Glutamatergic neuron (in vitro differentiated cells): ENCODE results near the gene PARP16. TPM values are rescaled to one million over a fixed set of nuclear protein-coding genes. Genes with fewer than 3 reads are reported as not detected.

ENCODE experiments used
- DNase-seq: peaks from one replicate; pipeline ENCODE4 v3.0.0; 2022
- H3K27ac Mint-ChIP-seq: one replicate; pipeline ENCODE4 v1.8.0; 2020; ENCODE audit warnings: mild to moderate bottlenecking, mixed read lengths, inconsistent platforms; ENCODE audit not compliant: unreplicated experiment
- H3K27me3 Mint-ChIP-seq: one replicate; pipeline ENCODE4 v1.8.0; 2020; ENCODE audit warnings: mild to moderate bottlenecking, moderate library complexity, mixed read lengths, inconsistent platforms; ENCODE audit not compliant: unreplicated experiment
- H3K36me3 Mint-ChIP-seq: one replicate; pipeline ENCODE4 v1.8.0; 2020; ENCODE audit warnings: mild to moderate bottlenecking, mixed read lengths, inconsistent platforms; ENCODE audit not compliant: unreplicated experiment
- H3K4me1 Mint-ChIP-seq: one replicate; pipeline ENCODE4 v1.8.0; 2020; ENCODE audit warnings: mild to moderate bottlenecking, low read depth, mixed read lengths, inconsistent platforms; ENCODE audit not compliant: unreplicated experiment
- H3K4me3 Mint-ChIP-seq: one replicate; pipeline ENCODE4 v1.8.0; 2020; ENCODE audit warnings: mild to moderate bottlenecking, mixed read lengths, inconsistent platforms; ENCODE audit not compliant: unreplicated experiment
- H3K9me3 Mint-ChIP-seq: one replicate; pipeline ENCODE4 v1.8.0; 2020; ENCODE audit warnings: mild to moderate bottlenecking, moderate library complexity, mixed read lengths, inconsistent platforms; ENCODE audit not compliant: unreplicated experiment
- total RNA-seq: library from RNA; stranded (reverse); fragmentation: NEBNext Ultra II Directional; extraction: Animal tissue kit (Norgen Biotek cat#: 25700); gene quantifications from one replicate; pipeline ENCODE4 v1.2.1, GENCODE V29; 2021; ENCODE audit not compliant: unreplicated experiment
- TF ChIP-seq, protein P1 (sequence below): fragments of 200-600 bp; sonication (generic); IDR thresholded peaks from one replicate; pipeline ENCODE4 v1.5.0; 2021; ENCODE audit not compliant: partially characterized antibody, unreplicated experiment

Gene PARP16
- total RNA-seq, 1 donor from 2014 or later, result 6.8 TPM

DNA sequence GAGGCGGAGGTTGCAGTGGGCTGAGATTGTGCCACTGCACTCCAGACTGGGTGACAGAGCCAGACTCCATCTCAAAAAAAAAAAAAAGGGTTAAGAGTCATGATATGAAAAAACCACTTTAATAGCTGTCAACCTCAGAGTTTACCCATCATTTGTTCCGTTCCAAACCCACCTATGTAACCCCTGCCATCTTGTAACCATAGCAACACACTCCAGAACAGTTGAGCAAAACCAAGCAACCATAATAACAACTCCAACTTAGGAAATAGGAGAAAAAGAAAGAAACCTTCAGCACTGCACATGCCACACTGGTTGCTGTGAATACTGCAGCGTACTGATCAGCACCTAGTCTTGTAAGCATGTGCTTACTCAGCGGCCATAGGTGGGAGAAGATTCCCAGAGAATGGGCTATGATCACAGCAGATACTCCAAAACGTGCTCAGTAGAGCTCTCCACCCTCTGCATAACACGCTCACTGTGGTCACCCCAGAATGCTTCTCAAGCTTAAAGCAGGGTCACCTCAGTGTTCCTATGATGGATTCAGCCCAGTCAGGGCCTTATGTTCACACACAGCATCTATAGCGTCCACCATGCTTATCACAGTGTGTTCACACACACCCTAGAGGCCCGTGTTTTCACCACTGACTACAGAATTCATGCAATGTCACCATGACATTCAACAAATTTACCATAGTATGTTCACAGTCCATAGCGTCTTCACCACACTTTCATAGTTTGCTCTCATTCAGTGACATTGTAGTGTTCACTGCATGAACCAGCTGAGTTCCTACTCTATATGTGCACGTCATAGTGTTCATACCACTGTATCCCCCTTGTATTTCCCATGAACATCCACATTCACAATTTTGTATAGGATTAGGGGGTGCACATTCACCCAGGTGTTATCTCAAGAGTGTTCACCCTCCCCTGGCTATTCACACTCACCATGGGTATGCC, 68.9 kb downstream of the PARP16 start:
- Mint-ChIP-seq H3K27me3 (peaks cover 3% of the 10 kb centered on the region), H3K27ac (no peak overlapping the region), H3K9me3 (peaks cover 5% of the 10 kb centered on the region), H3K36me3 (peaks cover 4% of the 10 kb centered on the region), H3K4me3 (no peak overlapping the region), H3K4me1 (peaks cover 1% of the 10 kb centered on the region)
- no peak for DNase-seq
- TF ChIP-seq, protein P1, sequence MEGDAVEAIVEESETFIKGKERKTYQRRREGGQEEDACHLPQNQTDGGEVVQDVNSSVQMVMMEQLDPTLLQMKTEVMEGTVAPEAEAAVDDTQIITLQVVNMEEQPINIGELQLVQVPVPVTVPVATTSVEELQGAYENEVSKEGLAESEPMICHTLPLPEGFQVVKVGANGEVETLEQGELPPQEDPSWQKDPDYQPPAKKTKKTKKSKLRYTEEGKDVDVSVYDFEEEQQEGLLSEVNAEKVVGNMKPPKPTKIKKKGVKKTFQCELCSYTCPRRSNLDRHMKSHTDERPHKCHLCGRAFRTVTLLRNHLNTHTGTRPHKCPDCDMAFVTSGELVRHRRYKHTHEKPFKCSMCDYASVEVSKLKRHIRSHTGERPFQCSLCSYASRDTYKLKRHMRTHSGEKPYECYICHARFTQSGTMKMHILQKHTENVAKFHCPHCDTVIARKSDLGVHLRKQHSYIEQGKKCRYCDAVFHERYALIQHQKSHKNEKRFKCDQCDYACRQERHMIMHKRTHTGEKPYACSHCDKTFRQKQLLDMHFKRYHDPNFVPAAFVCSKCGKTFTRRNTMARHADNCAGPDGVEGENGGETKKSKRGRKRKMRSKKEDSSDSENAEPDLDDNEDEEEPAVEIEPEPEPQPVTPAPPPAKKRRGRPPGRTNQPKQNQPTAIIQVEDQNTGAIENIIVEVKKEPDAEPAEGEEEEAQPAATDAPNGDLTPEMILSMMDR, result no peak

DNA sequence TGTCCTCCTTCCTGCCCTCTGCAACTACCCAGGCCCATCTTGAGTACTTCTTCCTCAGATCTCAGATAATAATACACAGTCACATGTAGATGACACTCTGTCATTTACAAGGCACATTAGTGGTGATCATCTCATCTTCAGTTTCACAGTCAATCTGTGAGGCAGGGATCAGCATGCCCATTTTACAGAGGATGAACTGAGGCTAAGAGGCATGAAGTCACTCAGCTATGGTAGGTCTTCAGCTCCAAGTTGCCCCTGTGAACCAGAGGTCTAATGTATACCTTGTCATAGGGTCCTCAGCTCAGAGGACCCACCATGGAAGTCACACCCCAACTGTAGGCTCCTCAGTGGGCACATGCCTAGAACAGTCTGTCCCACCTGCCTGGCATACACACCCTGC, 71.2 kb downstream of the PARP16 start:
- H3K36me3 Mint-ChIP-seq, result peaks cover 4% of the 10 kb centered on the region
- H3K4me3 Mint-ChIP-seq, result no peak overlapping the region
- no peak overlapping the region for H3K27ac Mint-ChIP-seq
- no peak for DNase-seq
- peaks cover 5% of the 10 kb centered on the region for H3K9me3 Mint-ChIP-seq
- H3K27me3 Mint-ChIP-seq, result peaks cover 5% of the 10 kb centered on the region
- TF ChIP-seq, protein P1, result no peak
- H3K4me1 Mint-ChIP-seq, result peaks cover 8% of the 10 kb centered on the region

DNA sequence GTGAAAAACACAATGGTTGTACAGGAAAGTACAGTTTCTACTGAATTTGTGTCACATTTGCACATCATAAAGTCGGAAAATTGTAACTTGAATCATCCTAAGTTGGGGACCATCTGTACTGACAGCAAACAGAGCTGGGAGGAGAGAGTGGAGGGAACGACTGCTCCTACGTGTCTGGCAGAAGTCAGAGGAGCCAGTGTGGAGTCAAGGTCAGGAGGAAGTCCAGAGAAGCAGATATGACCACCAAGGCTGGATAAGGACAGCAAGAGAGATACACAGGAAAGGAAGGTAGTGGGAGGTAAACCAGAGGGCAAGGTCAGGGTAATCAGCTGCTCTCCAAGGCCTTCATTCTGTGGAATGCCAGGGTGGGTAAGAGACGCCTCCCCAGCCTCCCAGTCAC, 72.7 kb downstream of the PARP16 start:
- DNase-seq, result no peak
- Mint-ChIP-seq H3K4me3 (no peak overlapping the region), H3K36me3 (peaks cover 4% of the 10 kb centered on the region), H3K9me3 (peaks cover 5% of the 10 kb centered on the region), H3K4me1 (peaks cover 8% of the 10 kb centered on the region), H3K27ac (no peak overlapping the region), H3K27me3 (peaks cover 5% of the 10 kb centered on the region)
- TF ChIP-seq, protein P1, result no peak

DNA sequence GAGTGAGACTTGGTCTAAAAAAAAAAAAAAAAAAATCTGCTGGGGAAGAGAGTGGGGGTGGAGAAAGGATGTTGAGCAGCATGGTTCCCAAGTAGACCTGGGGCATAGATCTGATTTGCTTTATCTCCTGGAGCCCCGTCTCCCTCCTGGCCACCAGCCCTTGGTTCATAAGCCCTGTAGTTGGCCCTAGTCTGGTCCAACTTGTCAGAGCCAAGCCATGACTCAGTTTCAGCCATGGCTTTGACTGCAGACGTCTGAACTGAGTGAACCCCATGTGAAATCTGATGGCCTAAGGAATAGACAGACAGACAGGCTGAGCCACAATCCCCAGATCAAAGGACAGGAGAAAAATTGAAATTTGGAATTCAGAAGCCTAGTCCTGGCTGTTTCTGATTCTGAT, 73.4 kb downstream of the PARP16 start:
- Mint-ChIP-seq H3K27ac (no peak overlapping the region), H3K4me3 (no peak overlapping the region), H3K9me3 (peaks cover 5% of the 10 kb centered on the region), H3K36me3 (peaks cover 4% of the 10 kb centered on the region), H3K27me3 (peaks cover 5% of the 10 kb centered on the region), H3K4me1 (peaks cover 10% of the 10 kb centered on the region)
- DNase-seq, result no peak
- TF ChIP-seq, protein P1, result no peak

DNA sequence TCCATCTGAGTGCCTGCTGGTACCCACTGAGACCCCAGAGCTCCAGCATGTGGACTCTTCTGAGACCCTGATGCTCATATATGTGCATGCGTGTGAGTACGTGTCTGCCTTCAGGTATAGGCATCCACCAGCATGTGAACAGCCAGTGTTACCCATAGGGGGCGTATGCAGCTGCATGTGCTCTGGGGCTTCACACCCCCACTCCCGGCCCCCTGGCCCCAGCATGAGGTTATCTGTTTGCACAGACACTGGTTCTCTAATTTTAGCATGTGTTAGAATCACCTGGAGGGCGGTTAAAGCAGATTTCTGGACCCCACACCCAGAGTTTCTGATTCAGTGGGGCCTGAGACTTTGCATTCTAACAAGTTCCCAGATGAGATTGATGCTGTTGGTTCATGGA, 74.6 kb downstream of the PARP16 start:
- DNase-seq, result no peak
- Mint-ChIP-seq H3K27me3 (peaks cover 7% of the 10 kb centered on the region), H3K4me1 (peaks cover 17% of the 10 kb centered on the region), H3K27ac (no peak overlapping the region), H3K36me3 (peaks cover 4% of the 10 kb centered on the region), H3K4me3 (no peak overlapping the region), H3K9me3 (peaks cover 5% of the 10 kb centered on the region)
- TF ChIP-seq, protein P1, result peak; percentile 51
